Activated gamma-delta T cell treated with Interleukin-2 at 50 U/mL for 16 hours (primary cell): ENCODE measurements around the gene POT1.

Experiments
- DNase-seq: peaks from one replicate; pipeline ENCODE4 v3.0.0-alpha.2; 2020

Gene POT1

DNA sequence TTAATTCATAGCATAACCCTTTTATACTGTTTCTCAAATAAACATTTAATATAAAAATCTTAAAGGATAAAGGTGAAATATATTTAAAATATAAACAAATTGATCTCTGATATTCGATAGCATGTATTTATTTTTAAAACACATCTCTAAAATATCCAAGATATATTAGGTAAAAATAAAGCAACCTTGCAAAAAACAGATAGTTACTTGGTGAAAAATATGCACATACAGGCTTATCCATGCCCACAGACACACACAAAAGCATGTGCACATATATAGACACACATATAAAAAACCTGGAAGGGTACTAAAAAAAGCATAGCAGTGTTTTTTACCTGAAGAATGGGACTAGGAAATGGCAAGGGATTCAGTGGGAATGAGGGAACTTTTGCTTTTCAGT is 19.8 kb downstream of the POT1 start:
- no peak for DNase-seq

DNA sequence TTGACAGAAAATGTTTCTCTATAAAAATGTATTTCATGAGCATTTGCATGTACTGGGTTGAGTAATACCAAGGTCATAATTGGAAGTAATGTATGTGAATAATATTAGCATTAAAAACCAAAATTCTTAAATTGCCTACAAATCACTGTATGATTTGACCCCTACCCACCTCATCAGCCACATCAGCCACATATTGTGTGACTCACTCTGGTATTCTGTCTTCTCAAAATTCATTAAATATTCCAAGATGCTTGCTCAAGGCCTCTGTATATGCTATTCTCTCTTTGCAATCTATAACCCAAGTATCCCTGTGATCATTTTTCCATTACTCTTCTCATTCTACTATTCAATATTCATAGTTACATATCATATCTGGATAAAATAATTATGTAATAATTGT is 21.4 kb downstream of the POT1 start:
- no peak for DNase-seq

DNA sequence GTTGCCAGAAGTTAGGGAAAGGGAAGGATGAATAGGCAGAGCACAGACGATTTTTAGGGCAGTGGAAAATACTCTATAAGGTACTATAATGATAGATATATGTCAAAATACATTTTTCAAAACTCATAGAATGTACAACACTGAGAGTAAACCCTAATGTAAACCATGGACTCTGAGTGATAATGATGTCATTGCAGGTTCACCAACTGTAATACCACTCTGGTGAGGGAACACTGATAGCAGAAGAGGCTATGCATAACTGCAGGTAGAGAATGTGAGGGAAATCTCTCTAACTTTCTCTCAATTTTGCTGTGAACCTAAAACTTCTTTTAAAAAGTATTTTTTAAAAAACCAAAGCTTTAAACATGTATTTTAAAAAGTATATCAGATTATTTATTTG is 22.1 kb downstream of the POT1 start:
- no peak for DNase-seq

DNA sequence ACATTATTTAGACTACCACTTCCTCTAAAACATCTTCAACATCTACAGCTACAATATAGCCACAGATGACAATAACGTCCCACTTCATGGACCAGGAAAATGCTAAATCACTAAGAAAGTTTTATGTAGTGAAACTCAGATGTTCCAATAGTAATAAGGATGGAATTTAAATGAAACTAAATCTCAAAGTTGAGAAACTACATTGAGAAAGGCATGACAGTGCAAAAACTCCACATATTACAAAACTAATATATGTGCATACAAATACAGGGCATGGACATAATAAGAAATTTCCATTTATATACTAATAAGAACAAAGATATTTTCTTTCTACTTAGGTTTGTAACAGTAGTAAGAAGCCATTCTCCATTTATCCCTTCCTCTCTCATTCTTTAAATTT is 31.1 kb downstream of the POT1 start:
- no peak for DNase-seq

DNA sequence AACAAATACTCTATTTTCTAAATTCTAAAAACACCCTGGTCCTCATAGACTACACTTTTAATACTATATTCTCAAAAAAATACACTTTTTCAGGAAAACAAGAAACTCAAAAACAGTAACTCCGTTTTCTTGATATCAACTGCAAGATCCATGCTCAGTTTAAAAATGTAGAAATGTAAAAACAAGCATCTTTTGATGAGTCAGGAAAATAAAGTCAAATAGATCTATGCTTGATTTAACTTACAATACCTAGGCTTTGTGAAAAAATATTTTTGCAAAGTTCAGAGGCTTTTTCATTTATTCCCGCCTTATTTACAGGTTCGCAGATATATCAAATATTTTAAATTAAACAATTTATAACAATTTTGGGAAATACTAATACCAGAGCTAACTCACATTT is 33.6 kb downstream of the POT1 start:
- no peak for DNase-seq

DNA sequence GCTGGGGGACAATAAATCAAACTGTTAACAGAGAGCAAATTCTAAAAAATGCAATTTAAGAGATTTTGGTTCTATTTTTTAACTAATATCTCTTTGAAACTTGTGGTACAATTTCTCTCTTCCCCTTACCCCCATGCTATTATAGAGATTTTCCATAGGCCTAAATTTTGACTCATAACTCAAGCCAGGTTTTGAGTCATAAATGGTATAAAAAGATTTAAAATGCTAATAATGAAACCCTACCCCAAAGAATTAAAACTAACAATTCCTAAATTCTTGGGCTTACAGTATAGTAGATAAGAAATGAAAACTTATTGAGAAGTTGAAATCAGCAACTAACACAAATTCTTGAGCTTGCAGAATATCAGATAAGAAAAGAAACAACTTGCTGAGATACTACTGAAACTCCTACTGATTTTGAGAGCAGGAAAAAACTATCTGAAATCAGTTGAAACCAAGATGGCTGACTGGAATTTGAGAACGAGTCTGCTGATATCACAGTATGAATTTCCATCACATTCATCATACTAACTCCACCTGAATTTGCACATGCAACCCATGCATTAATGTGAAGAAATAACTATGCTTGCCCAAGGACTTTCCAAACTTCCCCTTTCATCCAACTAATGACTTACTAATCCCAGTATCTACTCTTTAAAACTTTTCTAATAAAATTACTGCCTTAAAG is 36.3 kb downstream of the POT1 start:
- DNase-seq, result no peak

DNA sequence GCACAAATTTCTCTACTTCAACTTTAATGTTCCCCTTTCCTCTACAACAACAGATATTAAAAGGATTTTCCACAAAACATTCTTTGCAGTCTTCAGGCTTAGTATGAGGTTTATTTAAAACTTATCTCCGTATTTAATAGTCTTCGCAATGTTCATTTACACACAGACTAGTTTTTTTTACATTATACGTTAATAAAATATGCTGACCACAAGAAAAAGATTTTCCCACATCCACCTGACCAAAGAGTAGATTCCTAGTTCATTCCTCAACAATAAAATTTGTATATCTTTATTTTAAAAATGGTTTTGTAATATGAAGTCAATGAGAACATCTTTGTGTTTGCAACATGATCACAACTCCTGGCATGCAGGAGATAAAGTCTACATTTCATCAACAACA is 42.4 kb downstream of the POT1 start:
- no peak for DNase-seq

DNA sequence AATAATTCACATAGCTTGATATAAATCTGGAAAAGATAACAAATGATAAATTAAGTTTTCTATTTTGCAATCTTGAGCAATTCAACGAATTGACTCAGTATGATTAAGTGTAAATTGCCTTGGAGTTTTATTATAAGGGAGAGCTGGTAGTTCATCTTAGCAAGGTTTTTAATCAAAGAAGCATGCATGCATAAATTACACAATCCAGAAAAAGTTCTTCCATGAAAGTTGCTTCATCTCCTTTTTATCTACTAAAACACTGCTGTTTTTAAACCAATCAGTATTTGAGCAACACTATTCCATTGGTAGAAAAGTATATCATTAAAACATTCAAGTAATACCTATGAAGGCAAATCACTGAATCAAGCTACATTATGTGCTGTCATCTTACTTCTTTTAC is 47.6 kb downstream of the POT1 start:
- no peak for DNase-seq

DNA sequence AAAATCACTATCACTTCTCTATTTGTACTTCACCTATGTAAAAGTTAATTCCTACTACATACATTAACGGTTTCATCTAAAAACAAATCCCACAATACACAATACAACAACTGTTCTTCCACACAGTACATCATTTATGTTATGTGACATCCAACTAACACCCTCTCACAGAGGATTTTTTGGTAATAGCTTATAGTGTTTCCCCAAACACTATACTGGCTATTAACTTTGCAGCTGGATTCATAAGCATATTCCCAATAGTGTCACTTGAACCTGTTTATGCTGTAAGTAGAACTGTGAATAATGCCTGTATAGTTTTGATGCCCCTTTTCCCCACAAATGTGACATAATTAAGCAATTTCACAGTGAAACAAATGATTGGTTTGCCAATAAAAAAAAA is 49.9 kb downstream of the POT1 start:
- no peak for DNase-seq

DNA sequence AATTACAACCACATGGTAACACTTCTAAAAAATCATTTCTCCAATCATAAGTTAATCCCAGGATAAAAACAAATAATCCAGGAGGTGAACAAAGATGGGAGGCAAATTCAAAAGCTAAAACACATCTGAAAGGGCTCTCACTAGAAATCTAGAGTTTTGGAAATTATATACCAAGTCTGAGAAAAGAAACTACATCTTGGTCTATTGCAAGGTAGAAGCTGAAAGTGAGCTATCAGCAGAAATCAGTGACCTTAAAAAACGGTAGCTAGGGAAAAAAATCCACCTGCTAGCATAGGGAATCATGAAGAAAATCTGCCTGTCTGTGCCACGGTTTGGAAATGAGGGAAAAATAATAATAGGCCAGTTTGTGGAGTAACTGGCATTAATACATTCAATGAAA is 50.5 kb downstream of the POT1 start:
- DNase-seq, result no peak

DNA sequence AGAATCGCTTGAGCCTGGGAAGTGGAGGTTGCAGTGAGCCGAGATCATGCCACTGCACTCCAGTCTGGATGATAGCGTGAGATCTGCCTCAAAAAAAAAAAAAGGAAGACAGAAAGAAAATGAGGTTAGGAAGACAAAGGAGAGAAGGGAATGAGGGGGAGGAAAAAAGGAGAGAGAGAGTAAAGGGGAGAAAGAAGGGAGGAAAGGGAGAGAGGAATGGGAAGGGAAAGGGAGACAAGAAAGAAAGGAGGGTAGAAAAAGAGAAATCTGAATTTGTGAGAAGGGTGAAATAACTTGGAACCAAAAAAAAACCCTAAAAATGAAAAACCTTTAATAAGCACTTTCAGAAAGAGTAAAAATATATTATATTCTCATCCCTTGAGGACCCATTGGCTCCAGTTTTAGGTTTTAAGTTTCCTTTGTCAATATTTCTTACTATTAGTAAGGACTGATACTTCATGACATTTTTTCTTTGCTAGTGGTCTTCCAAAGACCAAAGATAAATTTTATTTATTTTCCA is 54.9 kb downstream of the POT1 start:
- no peak for DNase-seq

DNA sequence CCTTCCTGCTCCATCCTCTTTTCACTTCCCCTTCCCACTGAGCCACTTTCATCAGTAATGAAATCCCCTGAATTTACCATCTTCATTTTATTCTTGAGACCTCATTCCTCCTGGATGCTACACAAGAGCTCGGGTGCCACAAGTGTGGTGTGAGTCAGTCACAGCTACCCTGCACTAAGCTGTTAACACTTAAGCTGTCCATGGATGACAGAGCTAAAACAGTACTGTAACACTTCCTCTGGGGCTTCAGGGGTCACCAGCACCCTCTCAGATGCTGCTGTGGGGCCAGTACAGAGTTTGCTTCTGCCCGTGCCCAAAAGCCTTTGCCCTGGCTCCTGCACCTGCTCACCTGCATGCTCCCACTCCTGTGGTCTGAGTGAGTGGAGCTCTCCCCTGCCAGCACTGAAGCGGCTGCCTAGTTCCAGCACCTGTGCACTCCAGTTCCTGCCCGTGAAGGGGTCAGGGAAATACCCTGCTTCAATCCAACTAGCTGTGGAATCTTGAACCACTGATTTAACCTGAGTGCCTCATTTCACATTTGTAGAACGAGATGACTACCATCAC is 71.9 kb downstream of the POT1 start:
- no peak for DNase-seq

DNA sequence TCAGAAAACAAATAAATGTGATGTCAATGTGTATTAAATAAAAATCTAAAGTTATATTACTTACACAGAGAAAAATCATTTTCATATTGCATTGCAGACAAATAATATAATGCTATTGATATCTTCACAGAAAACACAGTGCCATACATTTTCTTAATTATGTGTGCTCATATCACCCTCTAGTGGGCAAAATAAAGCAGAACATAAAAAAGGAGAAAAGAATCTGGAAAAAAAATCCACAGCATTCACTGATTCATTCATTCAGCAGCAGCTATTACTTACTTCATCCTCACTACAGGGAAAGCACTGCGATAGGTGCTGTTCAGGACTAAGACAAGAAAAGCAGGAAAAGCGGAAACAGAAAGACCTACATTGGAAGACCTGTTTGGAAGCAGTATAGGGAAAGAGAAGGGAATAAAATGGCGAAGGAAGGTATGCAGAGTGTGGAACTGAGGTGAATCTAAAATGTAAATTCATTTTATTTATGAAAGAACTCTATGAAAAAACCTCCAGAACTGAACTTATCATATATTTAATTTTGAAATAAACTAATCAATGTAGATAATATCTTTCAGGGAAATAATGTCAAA is 73.2 kb downstream of the POT1 start:
- DNase-seq, result no peak

DNA sequence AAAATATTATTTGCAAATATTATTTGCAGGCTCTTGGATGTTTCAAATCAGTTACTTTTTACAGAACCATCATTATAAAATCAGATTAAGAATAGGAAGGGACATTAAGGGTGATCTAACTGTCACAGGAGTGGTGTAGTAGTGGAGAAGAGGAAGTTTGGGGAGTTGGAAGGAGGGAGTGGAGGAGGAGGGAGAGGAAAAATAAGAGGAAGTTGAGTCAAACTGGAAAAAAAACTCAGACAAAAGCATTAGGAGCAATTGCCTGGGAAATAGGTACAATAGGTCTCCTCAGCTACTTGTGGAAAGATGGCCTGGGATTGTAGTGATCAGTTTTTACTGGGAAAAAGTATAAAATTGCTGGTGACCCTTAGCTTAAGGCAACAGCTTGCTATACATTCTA is 86.3 kb downstream of the POT1 start:
- no peak for DNase-seq

DNA sequence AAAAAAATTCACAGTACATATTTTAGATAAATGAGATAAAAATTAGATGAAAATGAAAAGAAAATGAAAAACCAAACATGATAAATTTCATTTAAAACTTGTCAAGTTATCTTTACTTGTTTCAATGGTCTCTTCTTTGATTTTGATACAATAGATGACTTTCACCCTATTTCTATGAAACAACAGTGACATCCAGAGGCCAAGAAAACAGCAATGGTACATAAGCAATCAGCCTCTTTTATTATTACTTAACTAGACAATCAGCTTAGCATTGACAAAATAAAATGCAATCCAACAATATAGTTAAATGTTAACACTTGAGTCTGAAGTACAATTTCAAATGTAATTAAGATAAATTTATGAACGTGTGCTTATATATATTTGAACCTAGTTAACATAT is 89.2 kb downstream of the POT1 start:
- no peak for DNase-seq

DNA sequence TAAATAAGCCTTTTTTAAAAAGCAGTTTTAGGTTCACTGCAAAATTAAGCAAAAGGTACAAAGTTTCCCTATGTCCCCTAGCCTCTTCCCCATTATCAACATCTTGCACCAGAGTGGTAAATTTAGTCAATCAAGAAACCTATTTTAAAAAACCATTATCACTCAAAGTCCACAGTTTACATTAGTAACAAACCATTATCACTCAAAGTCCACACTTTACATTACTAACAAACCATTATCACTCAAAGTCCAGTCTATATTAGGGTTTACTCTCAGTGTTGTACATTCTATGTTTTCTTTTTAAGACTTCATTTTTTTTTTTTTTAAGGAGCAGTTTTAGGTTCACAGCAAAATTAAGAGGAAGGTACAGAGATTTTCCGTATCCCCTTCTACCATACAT is 89.9 kb downstream of the POT1 start:
- DNase-seq, result no peak

DNA sequence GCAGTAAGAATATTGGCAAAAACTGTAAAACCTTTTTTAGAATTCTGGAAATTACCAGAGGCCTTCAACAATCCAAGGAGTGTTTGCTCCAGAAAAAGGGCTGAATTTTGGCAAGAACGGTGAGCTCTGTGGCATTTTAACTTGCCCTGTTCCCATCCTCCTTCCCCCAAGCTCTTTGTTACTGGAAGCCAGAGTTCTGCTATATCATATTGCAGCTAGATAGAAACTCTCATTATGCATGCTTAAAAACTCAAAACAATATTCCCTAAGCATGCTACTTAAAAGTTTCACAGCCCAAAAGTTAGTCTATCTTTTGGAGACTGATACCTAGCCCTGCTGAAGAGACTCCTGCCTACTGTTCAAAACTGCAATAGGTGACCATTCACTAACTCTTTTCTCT is 93.5 kb downstream of the POT1 start:
- no peak for DNase-seq

DNA sequence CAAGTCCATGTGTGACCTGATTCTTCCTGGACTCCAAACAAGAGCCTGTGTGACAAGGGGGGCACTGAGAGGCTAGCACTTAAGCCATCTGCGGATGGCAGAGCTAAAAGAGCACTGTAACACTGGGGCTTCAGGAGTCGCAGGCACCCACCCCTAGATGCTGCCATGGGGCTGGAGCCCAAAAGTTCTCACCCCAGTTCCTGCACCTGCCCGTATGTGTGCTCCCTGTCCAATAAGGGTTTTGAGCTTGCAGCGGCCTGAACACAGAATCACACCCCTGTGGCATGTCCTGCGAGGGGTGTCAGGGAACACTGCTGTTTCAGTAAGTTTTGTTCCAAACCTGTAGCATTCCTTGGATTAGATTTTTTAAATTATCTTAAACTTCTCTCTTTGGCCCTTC is 110.8 kb downstream of the POT1 start:
- no peak for DNase-seq

DNA sequence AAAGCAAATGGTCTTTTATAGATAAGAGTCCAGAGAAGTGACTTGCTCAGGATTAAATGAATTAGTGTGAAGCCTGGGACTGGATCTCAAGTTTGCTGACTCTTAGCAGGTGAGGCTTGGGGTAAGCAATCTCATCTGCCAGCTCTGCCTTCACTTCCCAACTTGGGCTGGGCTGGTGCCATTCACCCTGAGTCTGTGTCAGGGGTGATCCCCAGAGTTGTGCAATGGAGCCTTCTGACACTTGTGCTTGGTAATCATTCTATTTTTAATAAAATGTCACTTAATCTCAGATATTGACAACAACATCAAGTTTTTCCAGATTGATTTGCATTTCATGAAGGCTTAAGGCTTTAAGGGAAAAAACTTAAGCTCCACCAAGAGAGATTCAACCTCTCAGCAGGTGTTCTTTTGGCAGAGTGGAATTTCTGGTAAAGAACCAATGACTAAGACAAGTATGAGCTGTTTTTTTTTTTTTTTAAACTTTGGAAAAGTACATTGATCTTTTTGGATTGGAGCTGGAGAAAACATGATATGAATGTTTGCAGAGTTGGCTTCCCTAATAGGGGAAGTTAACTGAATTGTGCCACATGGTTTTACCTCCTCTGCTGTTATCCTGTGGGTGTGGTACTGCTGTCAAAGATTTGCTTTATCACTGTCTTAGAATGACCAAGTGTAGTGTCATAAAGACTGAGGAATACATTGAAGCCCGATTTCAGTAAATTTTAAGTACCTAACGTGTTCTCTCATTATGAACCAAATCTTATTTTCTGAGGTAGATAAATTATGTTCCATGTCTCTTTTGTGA is 115.4 kb downstream of the POT1 start:
- no peak for DNase-seq

DNA sequence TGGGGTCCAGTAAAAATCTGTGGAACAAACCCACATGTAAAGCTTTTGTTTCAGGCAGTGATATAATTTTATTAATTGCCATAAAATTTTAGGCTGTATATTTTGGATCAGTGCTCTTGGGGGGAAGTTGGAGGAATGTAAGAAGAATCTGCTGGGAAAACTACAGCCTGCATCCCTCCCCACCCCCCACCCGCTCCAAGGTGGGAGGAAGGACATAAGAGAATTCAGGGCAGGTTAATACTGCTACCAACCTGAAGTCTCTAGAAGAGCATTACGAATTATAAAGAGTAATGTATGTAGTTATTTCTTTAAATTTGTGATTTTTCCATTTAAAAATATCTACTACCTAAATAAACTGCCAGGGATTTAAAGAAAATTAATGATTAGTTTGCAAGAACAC is 116.9 kb downstream of the POT1 start:
- no peak for DNase-seq

DNA sequence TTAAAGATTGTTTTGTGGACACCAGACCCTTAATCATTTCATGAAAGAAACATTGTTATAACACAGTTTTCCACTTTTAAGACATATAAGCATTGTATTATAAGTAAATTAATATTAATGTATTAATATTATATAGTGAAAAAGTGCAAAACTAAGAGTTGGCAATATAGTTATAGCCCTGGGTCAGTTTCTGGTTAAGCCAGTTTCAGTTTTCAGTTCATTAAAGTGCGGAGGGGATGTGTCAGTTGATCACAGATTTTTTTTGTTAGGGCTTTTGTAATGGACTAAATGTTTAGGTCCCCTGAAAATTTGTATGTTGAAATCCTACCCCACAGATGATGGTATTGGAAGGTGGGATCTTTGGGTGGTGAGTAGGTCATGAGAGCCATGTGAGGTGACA is 118.3 kb downstream of the POT1 start:
- DNase-seq, result no peak

DNA sequence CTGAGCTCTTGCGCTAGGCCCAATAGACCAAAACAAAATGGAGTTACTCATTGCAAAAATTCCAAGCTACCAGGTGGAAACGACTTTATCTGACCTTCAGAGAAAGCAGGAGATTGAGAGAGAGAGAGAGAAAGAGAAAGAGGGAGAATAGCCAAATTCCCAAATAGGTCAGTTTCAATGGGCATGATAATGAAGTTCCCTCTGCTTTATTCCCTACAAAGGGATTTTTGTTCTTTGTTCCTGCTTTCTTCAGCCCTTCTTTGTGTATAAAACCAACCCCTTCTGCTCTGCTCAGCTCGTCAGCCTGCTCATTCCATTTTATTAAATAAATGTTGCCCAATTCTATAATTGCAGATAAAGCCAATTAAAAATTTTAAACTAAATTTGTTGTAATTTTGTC is 119.0 kb downstream of the POT1 start:
- DNase-seq, result no peak

DNA sequence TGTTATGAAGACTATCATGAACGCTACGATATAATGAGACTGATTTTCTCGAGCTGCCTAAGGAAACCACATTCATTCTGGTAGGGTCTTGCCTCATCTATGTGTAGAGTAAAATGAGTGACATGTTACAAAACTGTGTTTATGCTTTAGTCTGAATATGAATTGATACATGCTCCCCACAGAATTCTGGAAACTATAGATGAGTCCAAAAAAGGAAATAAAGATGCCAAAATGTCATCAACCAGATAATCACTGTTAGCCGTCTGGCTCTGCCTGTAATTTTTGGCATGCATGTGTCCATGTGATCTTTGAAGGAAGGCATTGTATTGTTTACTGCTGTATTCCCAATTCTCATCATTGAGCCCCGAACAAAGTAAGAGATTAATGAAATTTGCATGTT is 121.4 kb downstream of the POT1 start:
- DNase-seq, result no peak

DNA sequence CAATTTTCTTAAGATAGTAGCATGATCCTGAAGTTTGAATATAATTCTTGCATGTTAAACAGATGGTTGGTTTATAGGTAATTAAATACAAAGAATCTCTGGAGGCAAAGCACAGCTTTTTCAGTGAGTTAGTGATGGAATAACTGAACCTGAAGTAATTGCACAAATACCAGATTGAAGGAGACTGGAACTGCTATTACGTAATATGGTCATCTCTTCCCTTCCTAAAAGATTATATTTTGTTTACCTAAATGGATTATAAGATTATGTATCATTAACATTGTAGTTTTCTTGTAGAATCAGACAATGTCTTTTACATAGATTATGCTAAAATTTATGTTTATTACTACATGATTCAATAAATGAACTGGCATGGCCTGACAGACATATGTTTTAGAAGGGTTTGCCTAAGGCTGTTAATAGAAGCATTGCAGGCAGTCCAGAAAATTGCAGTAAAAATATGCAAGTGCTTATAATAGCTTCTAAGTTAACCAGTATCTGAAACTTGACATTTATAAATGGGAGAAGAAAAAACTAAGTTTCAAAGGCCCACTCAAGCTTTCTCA is 128.2 kb downstream of the POT1 start:
- DNase-seq, result no peak
